Smooth muscle cell of the brain vasculature (primary cell): ENCODE measurements around the gene TBC1D8.
A peak's percentile ranks its signal among the peaks of the same experiment; 100 is the strongest.

Source experiments
- DNase-seq: peaks from one replicate; pipeline ENCODE4 v3.0.0-alpha.2; 2012; ENCODE audit warnings: low read depth, low spot score

TBC1D8 gene

DNA sequence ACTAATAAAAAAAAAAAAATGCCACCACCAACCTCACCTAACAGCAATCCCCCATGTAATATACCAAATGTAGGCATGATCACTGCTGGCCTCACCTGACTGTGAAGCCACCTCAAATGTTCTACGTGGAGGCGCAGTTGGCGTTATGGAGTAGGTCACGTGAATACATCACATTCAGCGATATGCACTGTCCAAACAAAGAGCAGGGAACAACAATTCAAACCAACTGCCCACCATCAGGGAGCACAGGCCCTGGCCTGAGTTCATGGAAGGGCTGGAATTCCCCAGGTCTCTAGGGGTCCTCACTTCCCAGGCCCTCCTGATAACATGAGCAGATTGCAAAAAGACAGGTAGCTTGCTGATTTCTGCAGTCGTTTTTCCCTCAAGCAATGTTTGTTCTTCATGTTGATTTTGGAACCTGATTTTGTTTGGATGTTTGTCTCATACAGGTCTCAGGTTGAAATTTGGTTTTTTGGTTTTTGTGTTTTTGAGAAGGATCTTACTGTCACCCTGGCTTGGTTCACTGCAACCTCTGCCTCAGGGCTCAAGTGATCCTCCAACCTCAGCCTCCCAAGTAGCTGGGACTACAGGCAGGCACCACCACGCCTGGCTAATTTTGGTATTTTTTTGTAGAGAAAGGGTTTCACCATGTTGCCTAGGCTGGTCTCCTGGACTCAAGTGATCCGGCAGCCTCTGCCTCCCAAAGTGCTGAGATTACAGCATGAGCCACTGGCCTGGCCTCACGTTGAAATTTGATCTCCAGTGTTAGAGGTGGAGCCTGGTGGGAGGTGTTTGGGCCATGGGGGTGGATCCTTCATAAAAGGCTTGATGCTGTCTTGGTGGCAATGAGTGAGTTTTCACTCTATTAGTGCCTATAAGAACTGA is 15.5 kb downstream of the TBC1D8 start:
- DNase-seq: no peak

DNA sequence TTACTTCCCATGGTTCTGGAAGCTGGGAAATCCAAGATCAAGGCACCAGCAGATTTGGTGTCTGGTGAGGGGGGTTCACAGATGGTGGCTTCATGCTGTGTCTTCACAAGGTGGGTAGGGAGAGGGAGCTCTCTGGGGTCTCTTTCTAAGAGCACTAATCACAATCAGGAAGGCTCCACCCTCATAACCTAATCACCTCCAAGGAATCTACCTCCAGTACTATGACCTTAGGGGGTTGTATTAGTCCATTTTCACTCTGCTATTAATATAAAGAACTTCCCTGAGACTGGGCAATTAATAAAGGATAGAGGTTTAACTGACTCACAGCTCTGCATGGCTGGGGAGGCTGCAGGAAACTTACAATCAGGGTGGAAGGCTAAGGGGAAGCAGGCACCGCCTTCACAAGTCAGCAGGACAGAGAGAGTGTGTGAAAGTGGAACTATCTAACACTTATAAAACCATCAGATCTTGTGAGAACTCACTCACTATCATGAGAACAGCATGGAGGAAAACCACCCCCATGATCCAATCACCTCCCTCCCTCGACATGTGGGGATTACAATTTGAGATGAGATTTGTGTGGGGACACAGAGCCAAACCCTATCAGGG is 17.6 kb downstream of the TBC1D8 start:
- DNase-seq: no peak

DNA sequence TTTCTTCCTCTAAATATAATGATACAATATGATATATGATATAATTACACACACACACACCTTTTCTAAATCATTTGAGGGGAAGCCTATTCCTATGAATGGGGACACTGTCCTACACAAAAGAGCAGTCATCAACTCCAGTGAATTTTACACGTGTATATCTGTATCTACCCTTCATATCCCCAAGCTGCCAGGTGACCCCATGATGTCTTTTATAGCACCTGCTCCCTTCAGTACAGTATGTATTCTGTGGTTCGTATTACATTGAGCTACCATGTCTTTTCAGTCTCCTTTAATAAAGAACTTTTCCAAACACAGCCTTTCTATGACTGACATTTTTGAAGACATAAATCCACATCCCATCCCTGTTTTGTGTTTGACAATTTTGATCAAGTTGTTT is 19.0 kb downstream of the TBC1D8 start:
- DNase-seq: no peak

DNA sequence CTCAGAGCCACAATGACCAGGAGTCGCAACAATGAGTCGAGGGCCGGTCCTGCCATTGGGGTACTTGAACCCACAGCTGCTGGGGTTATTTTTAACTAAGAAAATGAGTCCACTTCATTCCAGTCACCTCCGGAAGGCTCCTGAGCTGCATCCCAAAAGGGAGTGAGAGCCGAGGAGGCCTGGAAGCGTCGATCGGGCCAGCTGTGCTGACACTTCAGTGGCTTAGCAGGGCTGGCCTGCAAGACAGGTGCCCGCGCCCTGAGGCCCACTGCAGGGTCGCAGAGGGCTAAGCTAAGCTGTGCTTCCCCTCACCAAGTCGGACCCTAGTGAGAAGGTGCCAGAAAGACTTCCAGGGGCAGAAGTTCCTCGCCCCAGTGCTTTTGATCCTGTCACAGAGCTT is 21.1 kb downstream of the TBC1D8 start:
- DNase-seq: no peak

DNA sequence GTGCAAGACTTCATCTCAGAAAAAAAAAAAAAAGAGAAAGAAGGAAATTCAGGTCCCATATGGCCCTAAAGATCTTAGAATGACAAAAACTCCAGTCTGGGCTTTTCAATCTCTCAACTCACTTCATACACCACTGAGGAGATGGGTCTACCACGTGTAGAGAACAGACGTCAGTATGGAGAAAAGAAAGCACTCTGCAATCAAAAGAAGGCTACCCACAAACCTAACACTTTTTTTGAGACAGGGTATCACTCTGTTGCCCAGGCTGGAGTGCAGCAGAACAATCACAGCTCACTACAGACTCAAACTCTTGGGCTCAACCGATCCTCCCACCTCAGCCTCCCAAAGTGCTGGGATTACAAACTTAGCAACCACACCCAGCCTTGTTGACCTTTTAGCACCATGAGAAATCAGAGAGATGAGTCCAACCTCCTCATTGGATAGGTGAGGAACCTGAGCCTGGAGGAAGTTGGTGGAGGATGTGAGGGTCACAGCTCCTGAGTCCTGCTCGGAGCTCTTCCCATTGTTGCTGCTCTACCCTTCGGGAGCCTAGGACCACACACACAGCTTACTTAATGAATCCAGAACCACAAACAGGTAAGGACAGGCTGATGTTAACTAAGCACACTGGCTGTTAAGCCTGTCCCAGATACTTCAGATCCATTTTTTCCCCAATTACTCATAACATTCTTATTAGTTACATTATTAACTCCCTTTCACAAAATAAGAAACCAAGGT is 23.7 kb downstream of the TBC1D8 start:
- DNase-seq: no peak

DNA sequence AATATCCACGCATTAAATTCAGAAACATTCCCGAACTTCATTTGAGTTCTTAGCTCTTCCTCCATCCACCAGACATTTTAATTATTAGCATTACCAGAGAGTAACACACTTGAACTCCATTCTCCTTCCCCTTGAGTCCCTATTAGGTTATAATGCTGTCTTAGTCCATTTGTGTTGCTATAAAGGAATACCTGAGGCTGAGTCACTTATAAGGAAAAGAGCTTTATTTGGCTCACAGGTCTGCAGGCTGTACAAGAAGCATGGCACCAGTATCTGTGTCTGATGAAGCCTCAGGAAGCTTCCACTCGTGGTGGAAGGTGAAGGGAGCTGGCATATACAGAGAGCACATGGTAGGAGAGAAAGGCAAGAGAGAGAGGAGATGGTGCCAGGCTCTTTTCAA is 25.4 kb downstream of the TBC1D8 start:
- DNase-seq: no peak

DNA sequence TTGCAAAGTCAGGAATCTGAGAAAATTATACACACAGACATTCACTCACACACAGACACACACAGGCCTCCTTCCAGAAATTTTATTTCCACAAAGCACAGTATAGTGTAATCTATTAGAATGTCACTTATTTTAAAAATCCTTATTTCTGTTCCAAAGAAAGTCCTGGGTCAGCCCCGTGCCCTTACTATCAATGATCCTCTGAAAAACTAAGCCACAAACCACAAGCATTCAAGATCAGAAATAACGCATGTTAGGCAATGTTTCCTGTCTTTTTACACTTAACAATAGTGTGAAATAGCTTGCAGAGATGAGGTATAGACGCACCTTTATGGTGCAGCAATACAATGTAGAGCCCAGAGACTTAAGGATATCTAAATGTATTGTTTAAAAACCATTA is 25.8 kb downstream of the TBC1D8 start:
- DNase-seq: no peak

DNA sequence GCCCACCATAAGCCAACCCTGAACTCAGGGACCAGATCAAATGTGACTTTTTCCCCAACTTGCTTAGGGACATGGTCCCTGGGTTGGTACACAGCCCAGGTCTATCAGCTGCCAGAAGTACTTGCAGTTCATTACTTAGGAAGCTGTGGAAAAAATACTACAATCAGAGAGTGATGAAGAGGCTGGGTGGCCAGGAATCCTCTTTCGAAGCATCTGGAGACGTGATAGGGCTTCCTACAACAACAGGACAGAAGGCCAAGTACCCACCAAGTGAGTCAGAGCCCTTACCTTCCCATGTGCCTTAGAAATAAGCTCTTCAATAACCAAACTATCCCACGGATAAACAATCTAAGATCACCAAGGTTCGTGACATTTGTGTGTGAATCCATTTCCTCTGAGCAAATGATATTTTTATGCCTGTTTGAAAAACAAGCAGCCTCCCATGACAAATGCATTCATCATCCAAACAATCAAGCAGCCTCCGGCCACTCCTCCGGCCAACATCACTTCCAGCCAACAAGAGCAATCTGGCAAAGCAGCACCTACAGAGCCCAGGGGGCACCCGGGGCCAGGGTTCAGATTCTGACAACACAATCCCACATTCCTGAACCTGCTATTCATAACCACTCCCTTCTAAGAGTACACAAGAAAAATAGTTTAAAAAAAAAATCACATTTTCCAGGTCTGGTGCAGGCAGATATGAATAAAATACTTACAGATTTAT is 26.4 kb downstream of the TBC1D8 start:
- DNase-seq: no peak

DNA sequence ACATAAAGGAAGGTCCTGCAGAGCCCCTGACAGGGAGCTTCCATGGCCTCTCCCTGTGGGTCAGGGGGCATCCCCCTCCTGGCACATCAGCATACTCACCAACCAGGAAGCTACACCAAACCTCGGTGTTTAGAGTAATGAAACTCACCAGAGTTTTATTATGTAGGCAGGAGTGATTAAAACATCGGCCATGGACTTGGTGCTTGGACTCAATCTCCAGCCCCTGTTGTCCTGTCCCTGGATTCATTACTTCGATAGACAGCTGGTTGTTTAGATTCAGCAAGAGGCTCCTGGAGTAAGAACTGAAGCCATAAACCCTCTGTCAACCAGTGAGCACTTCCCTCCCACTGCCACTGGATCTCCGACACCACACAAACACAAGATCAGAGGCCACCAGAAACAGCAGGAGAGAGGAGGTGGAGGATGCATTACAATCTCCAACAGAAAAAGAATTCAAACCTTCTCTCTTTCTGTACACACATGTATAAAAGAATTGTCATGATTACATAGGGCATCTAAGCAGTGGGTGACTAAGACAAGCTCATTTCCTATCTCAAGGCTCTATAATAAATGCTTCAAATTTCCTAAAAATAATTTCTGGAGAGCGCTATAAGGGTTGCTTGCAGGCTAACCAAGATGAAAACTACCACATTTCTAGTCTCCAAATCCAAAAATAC is 27.2 kb downstream of the TBC1D8 start:
- DNase-seq: no peak

DNA sequence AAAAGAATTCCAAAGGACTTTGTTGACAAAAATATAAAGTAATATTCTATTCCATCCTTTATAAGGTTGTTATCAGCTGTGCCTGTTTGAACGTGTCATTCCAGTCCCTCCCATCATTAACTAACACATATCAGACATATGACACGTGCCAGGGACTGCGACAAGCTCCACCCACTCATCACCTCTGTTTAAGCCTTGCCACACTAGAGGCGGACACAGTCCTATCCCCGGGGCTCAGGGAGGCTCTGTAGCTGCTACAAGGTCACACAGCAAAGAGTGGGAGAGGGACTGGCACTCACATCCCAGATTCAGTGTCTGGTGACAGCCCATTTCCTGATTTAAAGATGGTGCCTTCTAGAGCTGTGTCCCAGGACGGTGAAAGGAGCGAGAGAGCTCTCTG is 30.0 kb downstream of the TBC1D8 start:
- DNase-seq: no peak

DNA sequence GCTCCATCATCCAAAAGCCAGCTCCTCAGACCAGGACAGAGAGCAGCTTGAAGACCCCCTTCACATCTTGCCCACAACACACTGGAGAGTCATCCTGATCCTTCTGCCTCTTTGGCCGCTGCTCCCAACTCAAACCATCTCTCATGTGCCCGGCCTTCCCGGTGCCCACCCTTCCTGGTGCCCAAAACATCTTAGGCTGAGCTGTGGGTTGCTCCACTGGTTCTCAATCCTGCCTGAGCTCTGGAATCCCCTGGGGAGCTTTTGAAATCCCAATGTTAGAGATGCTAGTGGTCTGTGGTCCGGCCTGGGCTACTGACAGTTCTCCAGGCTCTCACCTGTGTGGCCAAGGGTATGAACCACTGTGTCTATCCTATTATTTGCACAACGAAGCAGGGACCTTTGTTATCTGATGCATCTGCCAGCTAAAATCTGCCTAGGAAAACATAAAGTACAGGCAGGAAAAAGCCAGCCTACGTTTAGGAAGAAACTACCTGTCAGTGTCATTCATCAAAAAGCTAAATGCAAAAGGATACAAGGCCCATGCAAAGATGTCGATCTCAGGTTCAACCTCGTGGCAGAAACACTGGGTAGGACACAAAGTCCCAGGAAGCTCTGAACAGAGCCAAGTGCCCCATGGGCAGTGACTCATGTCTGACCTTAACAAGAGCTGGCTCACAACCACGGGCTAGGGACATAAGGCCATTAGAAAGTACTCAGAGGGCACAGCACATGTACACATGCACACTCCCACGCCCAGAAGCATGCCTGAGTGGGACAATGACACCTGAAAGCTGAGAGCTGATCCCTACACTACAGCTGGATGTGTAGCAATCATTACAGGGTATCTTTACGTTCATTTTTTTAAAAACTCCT is 30.8 kb downstream of the TBC1D8 start:
- DNase-seq: no peak

DNA sequence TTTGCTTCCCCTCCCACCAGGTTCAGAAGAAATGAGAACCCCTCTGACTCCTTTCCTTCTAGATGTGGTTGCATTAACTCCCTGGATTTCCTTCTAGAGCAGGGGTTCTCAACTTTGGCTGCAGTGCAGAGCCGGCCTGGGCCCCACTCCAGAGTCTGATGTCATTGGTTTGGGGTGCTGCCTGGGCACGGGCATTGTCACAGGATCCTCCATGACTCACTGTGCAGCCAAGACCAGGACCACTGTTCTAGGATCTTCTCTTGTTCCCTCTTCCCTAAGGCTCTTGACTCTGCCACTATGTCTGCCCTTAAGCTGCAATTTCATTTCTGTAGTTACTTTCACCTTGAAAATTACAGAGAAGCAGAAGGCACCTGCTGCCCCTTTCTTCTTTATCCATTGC is 31.8 kb downstream of the TBC1D8 start:
- DNase-seq: no peak

DNA sequence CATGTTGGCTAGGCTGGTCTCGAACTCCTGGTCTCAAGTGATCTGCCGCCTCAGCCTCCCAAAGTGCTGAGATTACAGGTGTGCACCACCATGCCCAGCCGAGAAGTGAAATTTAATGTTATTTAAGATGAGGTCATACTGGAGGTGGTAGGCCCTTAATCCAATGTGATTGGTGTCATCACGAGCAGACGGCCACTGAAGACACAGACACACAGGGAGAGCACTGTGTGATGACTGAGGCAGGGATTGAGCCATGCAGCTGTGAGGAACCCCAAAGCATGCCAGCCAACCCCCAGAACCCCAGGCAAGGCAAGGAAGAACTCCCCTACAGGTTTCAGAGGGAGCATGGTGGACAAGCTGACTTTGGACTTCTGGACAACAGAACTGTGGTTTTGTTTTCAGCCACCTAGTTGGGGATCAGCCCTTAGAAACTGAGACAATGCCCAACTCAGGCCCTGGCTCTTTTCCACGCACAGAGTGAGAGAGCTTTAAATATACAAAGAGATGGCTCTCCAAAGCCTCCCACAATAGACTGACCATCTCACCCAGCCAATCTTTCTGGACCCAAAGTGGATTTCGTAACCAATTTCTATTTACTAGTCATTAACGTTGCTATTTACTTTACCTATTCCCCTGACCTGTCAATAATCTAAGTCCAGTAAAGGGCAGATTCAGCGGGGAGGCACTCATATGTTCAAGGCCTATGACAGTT is 34.2 kb downstream of the TBC1D8 start:
- DNase-seq: no peak

DNA sequence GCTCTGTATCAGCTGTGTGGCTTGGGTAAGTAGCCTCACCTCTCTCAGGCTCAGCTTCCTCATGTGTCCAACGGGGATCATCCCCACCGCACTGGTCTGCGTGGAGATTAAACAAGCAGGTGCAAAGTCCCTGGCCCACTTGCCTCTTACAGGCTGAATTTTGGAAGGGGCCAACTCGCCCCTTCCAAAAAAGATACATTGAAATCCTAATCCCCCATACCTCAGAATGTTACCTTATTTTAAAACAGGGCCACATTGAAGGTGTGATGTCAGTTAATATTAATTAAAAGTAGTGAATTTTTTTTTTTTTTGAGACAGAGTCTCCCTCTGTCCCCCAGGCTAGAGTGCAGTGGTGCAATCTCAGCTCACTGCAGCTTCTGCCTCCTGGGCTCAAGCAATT is 34.8 kb downstream of the TBC1D8 start:
- no peak for DNase-seq

DNA sequence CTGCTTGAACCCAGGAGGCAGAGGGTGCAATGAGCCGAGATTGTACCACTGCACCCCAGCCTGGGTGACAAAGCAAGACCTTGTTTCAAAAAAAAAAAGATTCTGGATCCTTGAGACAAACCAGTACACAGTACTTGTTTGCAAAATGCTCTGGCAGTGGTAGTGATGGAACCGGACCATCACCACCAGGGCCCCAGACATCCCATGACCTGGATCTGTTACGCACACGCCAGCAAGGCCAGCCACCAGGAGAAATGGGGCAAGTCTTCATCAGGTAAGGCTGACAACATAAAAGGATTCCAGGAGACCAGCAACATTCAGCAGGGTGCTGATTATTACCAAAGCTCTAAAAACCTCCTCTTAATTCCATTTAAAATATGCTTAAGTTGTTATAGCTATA is 35.5 kb downstream of the TBC1D8 start:
- DNase-seq: no peak

DNA sequence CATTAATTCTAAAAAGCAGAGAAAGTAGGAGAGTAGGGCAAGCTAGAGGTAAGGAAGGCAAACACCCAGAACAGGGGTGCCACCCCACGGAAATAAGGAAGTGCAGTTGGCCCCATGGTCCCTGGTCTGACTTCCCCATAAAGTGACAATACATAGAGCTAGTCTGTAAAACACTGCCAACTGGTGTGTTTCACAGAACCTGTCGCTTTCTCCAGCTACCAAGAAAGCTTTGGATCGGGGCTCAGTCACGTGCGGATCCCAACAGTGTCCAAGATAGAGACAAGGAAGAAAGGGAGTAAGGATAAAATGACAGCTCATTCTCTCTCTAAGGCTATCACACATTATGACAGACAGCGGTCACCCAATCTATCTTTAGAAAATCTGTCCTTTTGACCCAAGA is 36.4 kb downstream of the TBC1D8 start:
- no peak for DNase-seq

DNA sequence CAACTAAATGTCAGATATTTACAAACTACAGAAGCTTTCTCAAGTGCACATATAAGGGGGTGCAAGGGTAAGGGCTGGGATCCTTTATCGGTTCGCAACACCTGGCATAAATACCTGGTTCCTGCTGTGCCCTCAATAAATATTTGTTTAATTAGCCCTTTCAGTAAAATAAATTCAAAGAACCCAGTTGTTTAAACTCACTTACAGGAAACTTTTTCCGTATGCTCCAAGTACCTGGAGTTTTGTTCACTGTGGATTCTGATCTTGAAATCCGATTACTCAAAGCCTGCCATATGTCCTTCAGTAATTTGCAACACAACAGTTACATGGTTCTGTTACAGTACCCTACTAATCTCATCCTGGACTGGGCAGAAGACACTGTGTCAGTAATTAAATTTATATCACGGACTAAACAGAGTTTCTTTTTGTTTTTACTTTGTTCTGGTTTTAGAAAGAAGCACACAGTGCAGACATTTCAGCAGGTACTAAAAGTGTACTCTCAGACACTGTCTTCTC is 36.9 kb downstream of the TBC1D8 start:
- DNase-seq: no peak

DNA sequence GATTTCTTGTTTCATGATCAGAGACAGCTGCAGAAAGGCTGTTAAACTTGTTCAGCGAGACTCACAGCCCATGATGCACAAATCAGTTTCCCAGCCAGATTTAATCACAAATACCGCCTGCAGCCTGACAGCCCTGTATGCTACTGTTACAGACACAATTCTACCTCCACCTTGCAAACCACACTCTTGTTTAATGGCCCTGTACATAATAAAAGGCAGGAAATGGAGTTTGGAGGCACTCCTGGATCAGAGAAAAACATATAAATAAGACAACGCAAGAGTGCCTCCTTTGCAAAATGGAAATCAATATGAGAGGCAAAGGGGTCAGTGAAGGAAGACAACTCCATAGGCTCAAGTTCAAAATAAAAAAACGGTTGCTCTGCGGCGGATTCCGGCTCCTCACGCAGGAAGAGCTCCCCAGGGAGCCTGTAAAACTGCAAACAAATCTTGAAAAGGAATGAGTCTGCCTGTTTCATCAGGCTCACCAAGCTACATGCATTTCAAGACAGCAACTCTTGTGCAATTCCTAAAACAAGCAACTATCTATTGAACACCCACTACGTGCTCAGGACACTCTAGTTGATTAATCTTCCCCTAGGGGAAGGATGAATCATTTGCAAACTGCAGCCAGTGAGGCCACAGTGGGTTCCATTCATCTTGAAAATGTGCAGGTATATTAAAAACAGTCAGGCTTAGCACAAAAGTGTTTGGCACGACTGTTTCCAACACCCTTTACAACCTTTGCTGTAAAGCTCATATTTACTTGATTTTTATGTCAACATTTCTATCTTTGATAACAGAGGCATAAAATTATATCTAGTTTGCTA is 37.5 kb downstream of the TBC1D8 start:
- peak; percentile 57 for DNase-seq

DNA sequence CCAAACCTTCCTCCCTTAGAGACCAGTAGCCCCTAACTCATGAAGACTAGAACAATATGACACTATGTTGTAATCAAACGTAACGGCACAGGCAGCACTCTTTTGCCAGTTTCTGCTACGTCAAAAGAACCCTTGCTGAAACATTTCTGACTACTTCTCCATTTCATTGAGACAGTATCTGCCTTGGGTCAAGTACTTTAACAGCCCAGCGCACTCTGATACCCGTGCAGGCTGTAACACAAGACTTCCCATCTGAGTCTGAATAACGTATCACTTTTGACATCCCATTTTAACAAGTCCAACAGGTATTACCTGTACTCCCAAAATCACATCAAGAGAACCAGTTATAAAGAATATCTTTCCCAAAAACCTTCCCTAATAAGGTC is 38.4 kb downstream of the TBC1D8 start:
- no peak for DNase-seq
